ENCODE data around the gene GFPT2.

DNA sequence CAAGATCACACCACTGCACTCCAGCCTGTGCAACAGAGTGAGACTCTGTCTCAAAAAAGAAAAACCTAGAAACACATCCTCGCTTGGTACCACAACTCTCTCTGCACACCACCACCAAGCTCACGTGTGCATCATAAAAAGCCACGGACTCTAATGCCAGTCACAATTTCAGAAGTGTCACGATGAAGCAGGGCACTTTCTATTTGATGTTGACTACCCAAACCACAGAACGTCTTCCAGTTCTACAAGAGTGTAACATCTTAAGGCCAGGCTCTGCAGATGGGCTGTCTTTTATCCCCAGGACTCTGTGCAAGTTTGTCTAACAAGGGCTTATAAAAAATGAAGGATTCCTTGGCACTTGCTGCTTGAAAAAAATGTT lies 22.9 kb downstream of the GFPT2 start:
- TF ChIP-seq, protein P1, sequence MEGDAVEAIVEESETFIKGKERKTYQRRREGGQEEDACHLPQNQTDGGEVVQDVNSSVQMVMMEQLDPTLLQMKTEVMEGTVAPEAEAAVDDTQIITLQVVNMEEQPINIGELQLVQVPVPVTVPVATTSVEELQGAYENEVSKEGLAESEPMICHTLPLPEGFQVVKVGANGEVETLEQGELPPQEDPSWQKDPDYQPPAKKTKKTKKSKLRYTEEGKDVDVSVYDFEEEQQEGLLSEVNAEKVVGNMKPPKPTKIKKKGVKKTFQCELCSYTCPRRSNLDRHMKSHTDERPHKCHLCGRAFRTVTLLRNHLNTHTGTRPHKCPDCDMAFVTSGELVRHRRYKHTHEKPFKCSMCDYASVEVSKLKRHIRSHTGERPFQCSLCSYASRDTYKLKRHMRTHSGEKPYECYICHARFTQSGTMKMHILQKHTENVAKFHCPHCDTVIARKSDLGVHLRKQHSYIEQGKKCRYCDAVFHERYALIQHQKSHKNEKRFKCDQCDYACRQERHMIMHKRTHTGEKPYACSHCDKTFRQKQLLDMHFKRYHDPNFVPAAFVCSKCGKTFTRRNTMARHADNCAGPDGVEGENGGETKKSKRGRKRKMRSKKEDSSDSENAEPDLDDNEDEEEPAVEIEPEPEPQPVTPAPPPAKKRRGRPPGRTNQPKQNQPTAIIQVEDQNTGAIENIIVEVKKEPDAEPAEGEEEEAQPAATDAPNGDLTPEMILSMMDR (IDR thresholded peaks at IDR 0.05), result no peak
- TF ChIP-seq POLR2A (IDR thresholded peaks at IDR 0.05), result no peak
